Choroid plexus epithelial cell (primary cell): ENCODE measurements around the gene PPP6R2.
A peak's percentile ranks its signal among the peaks of the same experiment; 100 is the strongest.

ENCODE experiments used
- DNase-seq: peaks from one replicate; pipeline ENCODE4 v3.0.0-alpha.2; 2010; ENCODE audit warnings: low read depth
- H3K4me3 ChIP-seq: 2 replicates; pipeline ENCODE4 v1.5.1; 2011; ENCODE audit warnings: low read depth, mild to moderate bottlenecking, control low read depth, low read length, moderate library complexity
- TF ChIP-seq, protein P1 (sequence below): conservative IDR thresholded peaks from 2 replicates; pipeline ENCODE4 v1.5.1; 2011; ENCODE audit warnings: low read depth, mild to moderate bottlenecking, control low read depth, inconsistent platforms, low read length, moderate library complexity

PPP6R2 gene

GRCh38 chr22:50298937-50299784 lies 44.0 kb upstream of the PPP6R2 start:
- DNase-seq = no peak
- TF ChIP-seq, protein P1, sequence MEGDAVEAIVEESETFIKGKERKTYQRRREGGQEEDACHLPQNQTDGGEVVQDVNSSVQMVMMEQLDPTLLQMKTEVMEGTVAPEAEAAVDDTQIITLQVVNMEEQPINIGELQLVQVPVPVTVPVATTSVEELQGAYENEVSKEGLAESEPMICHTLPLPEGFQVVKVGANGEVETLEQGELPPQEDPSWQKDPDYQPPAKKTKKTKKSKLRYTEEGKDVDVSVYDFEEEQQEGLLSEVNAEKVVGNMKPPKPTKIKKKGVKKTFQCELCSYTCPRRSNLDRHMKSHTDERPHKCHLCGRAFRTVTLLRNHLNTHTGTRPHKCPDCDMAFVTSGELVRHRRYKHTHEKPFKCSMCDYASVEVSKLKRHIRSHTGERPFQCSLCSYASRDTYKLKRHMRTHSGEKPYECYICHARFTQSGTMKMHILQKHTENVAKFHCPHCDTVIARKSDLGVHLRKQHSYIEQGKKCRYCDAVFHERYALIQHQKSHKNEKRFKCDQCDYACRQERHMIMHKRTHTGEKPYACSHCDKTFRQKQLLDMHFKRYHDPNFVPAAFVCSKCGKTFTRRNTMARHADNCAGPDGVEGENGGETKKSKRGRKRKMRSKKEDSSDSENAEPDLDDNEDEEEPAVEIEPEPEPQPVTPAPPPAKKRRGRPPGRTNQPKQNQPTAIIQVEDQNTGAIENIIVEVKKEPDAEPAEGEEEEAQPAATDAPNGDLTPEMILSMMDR = no peak
- no peak overlapping the region for H3K4me3 ChIP-seq

- TF ChIP-seq, protein P1 = no peak
- no peak for DNase-seq
- peak overlapping the region; percentile 14 for H3K4me3 ChIP-seq
These were observed 43.1 kb upstream of the PPP6R2 start for GRCh38 chr22:50299785-50300619.

GRCh38 chr22:50300620-50301257 lies 42.4 kb upstream of the PPP6R2 start:
- DNase-seq = no peak
- TF ChIP-seq, protein P1 = no peak
- no peak overlapping the region for H3K4me3 ChIP-seq

- TF ChIP-seq, protein P1 = no peak
- H3K4me3 ChIP-seq = no peak overlapping the region
- no peak for DNase-seq
These were observed 41.5 kb upstream of the PPP6R2 start for GRCh38 chr22:50301581-50301991.

- DNase-seq = no peak
- TF ChIP-seq, protein P1 = no peak
- no peak overlapping the region for H3K4me3 ChIP-seq
These were observed 41.0 kb upstream of the PPP6R2 start for GRCh38 chr22:50302041-50302541.

DNA sequence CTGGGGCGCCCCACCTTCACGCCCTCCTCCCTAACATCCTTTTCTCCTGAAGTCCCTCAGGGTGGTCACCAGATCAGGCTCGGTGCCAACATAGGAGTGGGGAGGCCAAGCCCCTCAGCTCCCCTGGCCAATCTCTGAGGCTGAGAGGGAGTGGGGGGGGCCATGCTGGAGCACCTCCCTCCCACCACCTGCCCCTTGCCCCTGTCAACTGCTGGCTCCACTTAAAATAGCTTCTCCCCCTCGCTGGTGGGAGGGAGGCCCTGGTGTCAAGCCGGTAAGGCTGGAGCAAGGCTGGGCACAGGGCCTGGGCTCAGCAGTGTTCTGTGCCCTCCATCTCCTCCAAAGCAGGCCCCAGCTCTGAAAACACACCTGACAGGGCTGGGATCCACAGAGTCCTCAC lies 40.6 kb upstream of the PPP6R2 start:
- no peak overlapping the region for H3K4me3 ChIP-seq
- TF ChIP-seq, protein P1 = no peak
- DNase-seq = no peak
